H9 (cell line): ENCODE results near the gene MOCS2. TPM values are rescaled to one million over a fixed set of nuclear protein-coding genes. Genes with fewer than 3 reads are reported as not detected.

Source experiments
- DNase-seq: peaks from one replicate; pipeline ENCODE4 v3.0.0-alpha.2; 2017
- H2AFZ ChIP-seq: one replicate; pipeline ENCODE4 v1.6.1; 2013; ENCODE audit warnings: mild to moderate bottlenecking, low read length, control low read depth, moderate library complexity
- H2AK5ac ChIP-seq: 2 replicates; pipeline ENCODE4 v1.6.1; 2013; ENCODE audit warnings: low read length, control low read depth, mixed read lengths; ENCODE audit not compliant: insufficient read length
- H2BK120ac ChIP-seq: one replicate; pipeline ENCODE4 v1.6.1; 2013; ENCODE audit warnings: low read depth, mild to moderate bottlenecking, low read length, control low read depth, inconsistent platforms; ENCODE audit not compliant: poor library complexity, severe bottlenecking
- H2BK12ac ChIP-seq: 2 replicates; pipeline ENCODE4 v1.6.1; 2013; ENCODE audit warnings: low read length, control low read depth, mixed read lengths, low read depth; ENCODE audit not compliant: insufficient read length
- H2BK15ac ChIP-seq: 2 replicates; pipeline ENCODE4 v1.6.1; 2013; ENCODE audit warnings: low read depth, low read length, control low read depth
- H2BK20ac ChIP-seq: one replicate; pipeline ENCODE4 v1.6.1; 2013; ENCODE audit warnings: low read depth, mild to moderate bottlenecking, low read length, control low read depth, inconsistent platforms; ENCODE audit not compliant: poor library complexity, severe bottlenecking
- H2BK5ac ChIP-seq: 2 replicates; pipeline ENCODE4 v1.6.1; 2013; ENCODE audit warnings: low read length, control low read depth, mixed read lengths; ENCODE audit not compliant: insufficient read length
- H3K14ac ChIP-seq: 2 replicates; pipeline ENCODE4 v1.6.1; 2013; ENCODE audit warnings: low read length, control low read depth; ENCODE audit not compliant: insufficient read depth
- H3K18ac ChIP-seq: 2 replicates; pipeline ENCODE4 v1.6.1; 2013; ENCODE audit warnings: low read depth, mild to moderate bottlenecking, mixed read lengths, low read length, control low read depth; ENCODE audit not compliant: insufficient read length
- H3K23ac ChIP-seq: 2 replicates; pipeline ENCODE4 v1.6.1; 2013; ENCODE audit warnings: low read length, control low read depth, mixed read lengths, low read depth; ENCODE audit not compliant: insufficient read length
- H3K23me2 ChIP-seq: 2 replicates; pipeline ENCODE4 v1.6.1; 2013; ENCODE audit warnings: low read depth, mild to moderate bottlenecking, mixed read lengths, low read length, control low read depth; ENCODE audit not compliant: insufficient read length, poor library complexity, severe bottlenecking
- H3K27ac ChIP-seq: 2 replicates; pipeline ENCODE4 v1.5.1; 2013; ENCODE audit warnings: low read length, control low read depth, mixed read lengths, low read depth; ENCODE audit not compliant: insufficient read length
- H3K27me3 ChIP-seq: 2 replicates; pipeline ENCODE4 v1.6.1; 2013; ENCODE audit warnings: low read length, control low read depth, inconsistent platforms; ENCODE audit not compliant: insufficient read depth
- H3K4ac ChIP-seq: 2 replicates; pipeline ENCODE4 v1.6.1; 2013; ENCODE audit warnings: low read depth, mild to moderate bottlenecking, control low read depth, inconsistent platforms, low read length, moderate library complexity
- H3K4me1 ChIP-seq: 2 replicates; pipeline ENCODE4 v1.6.1; 2013; ENCODE audit warnings: low read length, control low read depth, inconsistent platforms; ENCODE audit not compliant: insufficient read depth
- H3K4me2 ChIP-seq: 2 replicates; pipeline ENCODE4 v1.6.1; 2013; ENCODE audit warnings: low read length, control low read depth, mixed read lengths; ENCODE audit not compliant: insufficient read length, insufficient read depth
- H3K56ac ChIP-seq: 2 replicates; pipeline ENCODE4 v1.6.1; 2013; ENCODE audit warnings: low read depth, mild to moderate bottlenecking, mixed read lengths, low read length, control low read depth; ENCODE audit not compliant: insufficient read length
- H3K79me1 ChIP-seq: 2 replicates; pipeline ENCODE4 v1.6.1; 2013; ENCODE audit warnings: low read depth, mild to moderate bottlenecking, moderate library complexity, low read length, control low read depth, inconsistent platforms; ENCODE audit not compliant: insufficient read depth, poor library complexity, severe bottlenecking
- H3K79me2 ChIP-seq: 2 replicates; pipeline ENCODE4 v1.6.1; 2013; ENCODE audit warnings: low read length, control low read depth, inconsistent platforms; ENCODE audit not compliant: insufficient read depth
- H3K9ac ChIP-seq: 2 replicates; pipeline ENCODE4 v1.6.1; 2013; ENCODE audit warnings: low read length, control low read depth, mixed read lengths; ENCODE audit not compliant: insufficient read length; ENCODE audit errors: extremely low read depth
- H3K9me3 ChIP-seq: one replicate; pipeline ENCODE4 v1.6.1; 2013; ENCODE audit warnings: low read depth, low read length, inconsistent platforms; ENCODE audit not compliant: control insufficient read depth
- H3T11ph ChIP-seq: one replicate; pipeline ENCODE4 v1.6.1; 2013; ENCODE audit warnings: mild to moderate bottlenecking, low read length, control low read depth, inconsistent platforms
- H4K20me1 ChIP-seq: one replicate; pipeline ENCODE4 v1.6.1; 2013; ENCODE audit not compliant: control insufficient read depth, insufficient read length, insufficient read depth
- H4K5ac ChIP-seq: 2 replicates; pipeline ENCODE4 v1.6.1; 2013; ENCODE audit warnings: low read depth, mild to moderate bottlenecking, mixed read lengths, low read length, control low read depth; ENCODE audit not compliant: insufficient read length
- H4K8ac ChIP-seq: replicated peaks from 2 replicates; pipeline ENCODE4 v1.6.1; 2013; ENCODE audit warnings: low read length, control low read depth, mixed read lengths, low read depth; ENCODE audit not compliant: insufficient read length
- H4K91ac ChIP-seq: 2 replicates; pipeline ENCODE4 v1.6.1; 2013; ENCODE audit warnings: low read depth, mild to moderate bottlenecking, moderate library complexity, mixed read lengths, low read length, control low read depth; ENCODE audit not compliant: insufficient read length
- H3K27ac Mint-ChIP-seq, 3 experiments: 2 replicates in 2 of 3; 3 replicates in 1 of 3; pipeline ENCODE4 v1.8.0; 2020 to 2021; ENCODE audit warnings: mixed read lengths in 3 of 3, mild to moderate bottlenecking in 1 of 3, moderate library complexity in 1 of 3
- H3K27me3 Mint-ChIP-seq: 2 replicates; pipeline ENCODE4 v1.8.0; 2021; ENCODE audit warnings: low read depth, mild to moderate bottlenecking, moderate library complexity, mixed read lengths
- H3K36me3 Mint-ChIP-seq, 3 experiments: 2 replicates in 2 of 3; 3 replicates in 1 of 3; pipeline ENCODE4 v1.8.0; 2020 to 2021; ENCODE audit warnings: low read depth in 3 of 3, mixed read lengths in 3 of 3; ENCODE audit not compliant: insufficient read depth in 1 of 3
- H3K4me1 Mint-ChIP-seq, 2 experiments: 2 replicates each; pipeline ENCODE4 v1.8.0; 2020; ENCODE audit warnings: mixed read lengths in 2 of 2
- H3K4me3 Mint-ChIP-seq, 2 experiments: 2 replicates in 1 of 2; 3 replicates in 1 of 2; pipeline ENCODE4 v1.8.0; 2020 to 2021; ENCODE audit warnings: mild to moderate bottlenecking in 2 of 2, mixed read lengths in 2 of 2, moderate library complexity in 1 of 2
- H3K9me3 Mint-ChIP-seq, 2 experiments: 2 replicates in 1 of 2; 3 replicates in 1 of 2; pipeline ENCODE4 v1.8.0; 2020; ENCODE audit warnings: mild to moderate bottlenecking in 2 of 2, mixed read lengths in 2 of 2, moderate library complexity in 1 of 2
- CTCF ChIP-seq: fragments of 200-600 bp; sonication (generic); conservative IDR thresholded peaks from 3 replicates; pipeline ENCODE4 v1.8.0; 2021; ENCODE audit warnings: antibody characterized with exemption, mild to moderate bottlenecking
- WGBS: extraction: QIAGEN DNeasy Blood & Tissue Kit; methylation state at CpG from one replicate; pipeline ENCODE4 v1.1.7; 2013; ENCODE audit warnings: missing lambda C conversion rate, low lambda C conversion rate, mixed read lengths; ENCODE audit not compliant: insufficient read length; ENCODE audit errors: extremely low coverage; 5-methylcytosine and 5-hydroxymethylcytosine counted together
- total RNA-seq: library from RNA; stranded (reverse); gene quantifications from 2 replicates; pipeline ENCODE4 v1.2.1, GENCODE V29; 2021

Gene MOCS2
- total RNA-seq, 1 experiment from 2014 or later = 24.8 TPM

GRCh38 chr5:53076014-53076583, 33.5 kb downstream of the MOCS2 start:
- no CpG with 5 or more reads among the region's 2 CpGs for WGBS
- H2BK15ac ChIP-seq = no peak overlapping the region

More at GRCh38 chr5:53076014-53076583, 33.5 kb downstream of the MOCS2 start:
- H3K4me2 ChIP-seq = no peak overlapping the region
- H3K79me1 ChIP-seq = no peaks in the 10 kb centered on the region
- no peak for DNase-seq
- H4K8ac ChIP-seq = no peak overlapping the region
- no peak overlapping the region for H2BK120ac ChIP-seq
- H3K27ac ChIP-seq = no peak overlapping the region
- Mint-ChIP-seq H3K4me1 (no peaks in the 10 kb centered on the region), H3K27ac (no peak overlapping the region), H3K27me3 (no peaks in the 10 kb centered on the region), H3K4me3 (no peak overlapping the region), H3K36me3 (peaks cover 0 to 6% (median 0%) of the 10 kb centered on the region in 3 experiments; a peak in 1 of 7 replicates), H3K9me3 (no peaks in the 10 kb centered on the region)
- no peak overlapping the region for H4K5ac ChIP-seq
- no peak overlapping the region for H3K14ac ChIP-seq
- no peak overlapping the region for H2AFZ ChIP-seq
- no peak overlapping the region for H4K91ac ChIP-seq
- no peaks in the 10 kb centered on the region for H3K23me2 ChIP-seq
- no peak overlapping the region for H3K56ac ChIP-seq
- H3T11ph ChIP-seq = no peak overlapping the region
- H3K23ac ChIP-seq = no peak overlapping the region
- H3K9me3 ChIP-seq = no peaks in the 10 kb centered on the region
- H4K20me1 ChIP-seq = no peaks in the 10 kb centered on the region
- TF ChIP-seq CTCF = no peak
- no peaks in the 10 kb centered on the region for H3K79me2 ChIP-seq
- no peak overlapping the region for H3K9ac ChIP-seq
- H2BK5ac ChIP-seq = no peak overlapping the region
- no peaks in the 10 kb centered on the region for H3K27me3 ChIP-seq
- H2BK20ac ChIP-seq = no peak overlapping the region
- H3K4ac ChIP-seq = no peak overlapping the region
- no peak overlapping the region for H2AK5ac ChIP-seq
- no peak overlapping the region for H2BK12ac ChIP-seq
- no peak overlapping the region for H3K18ac ChIP-seq
- H3K4me1 ChIP-seq = no peaks in the 10 kb centered on the region
